Right lobe of liver (tissue), 6 donors: ENCODE measurements around the gene PLXNB2. TPM values are rescaled to one million over a fixed set of nuclear protein-coding genes. Genes with fewer than 3 reads are reported as not detected.

ENCODE experiments used
- ATAC-seq, 4 donors: fragments of 200-7000 bp; cut with Tn5 transposase; one replicate each; pipeline ENCODE4 v1.9.1; 2020; ENCODE audit warnings: mild to moderate bottlenecking in 4 of 4, moderate library complexity in 4 of 4
- DNase-seq, 3 donors: peaks; one replicate each; pipeline ENCODE4 v3.0.0-alpha.2; 2020
- H3K27ac ChIP-seq, 3 donors: fragments of 200-600 bp; one replicate each; pipeline ENCODE4 v1.8.0; 2022
- H3K27me3 ChIP-seq, 2 donors: fragments of 200-600 bp; one replicate each; pipeline ENCODE4 v1.8.0; 2022
- H3K36me3 ChIP-seq, 4 donors: fragments of 200-600 bp; sonication (generic) in 1 of 4; one replicate each; pipeline versions ENCODE4 v1.5.1 to v1.8.0; 2017 to 2022; ENCODE audit warnings: control low read depth in 1 of 4
- H3K4me1 ChIP-seq, 4 donors: fragments of 200-600 bp; sonication (generic) in 1 of 4; one replicate each; pipeline versions ENCODE4 v1.5.1 to v1.8.0; 2017 to 2022; ENCODE audit warnings: control low read depth in 1 of 4
- H3K4me3 ChIP-seq, 3 donors: fragments of 200-600 bp; one replicate each; pipeline ENCODE4 v1.8.0; 2022
- H3K9me3 ChIP-seq, 4 donors: fragments of 200-600 bp; sonication (generic) in 1 of 4; one replicate each; pipeline versions ENCODE4 v1.5.1 to v1.8.0; 2017 to 2022; ENCODE audit warnings: control low read depth in 1 of 4
- POLR2A ChIP-seq: fragments of 450-650 bp; IDR thresholded peaks from one replicate; pipeline ENCODE4 v1.6.1; 2017; ENCODE audit warnings: antibody characterized with exemption, mild to moderate bottlenecking
- WGBS: methylation state at CpG from one replicate; pipeline ENCODE4 v1.1.6; 2018; ENCODE audit warnings: low coverage, low lambda C conversion rate; ENCODE audit not compliant: insufficient coverage; ENCODE audit errors: missing lambda C conversion rate; 5-methylcytosine and 5-hydroxymethylcytosine counted together
- intact Hi-C, 2 donors: fragments of 100-400 bp; cut with DNase I; formaldehyde crosslinking; loops; one replicate each; pipeline versions ENCODE4 v1.11.2 to v1.14.1; 2022
- total RNA-seq, 6 experiments: library from RNA; depleted of rRNA in 2 of 6; stranded (reverse); fragments of >200 nt in 2 of 6; fragmentation: NEBNext Ultra II Directional in 3 of 6; extraction: Animal tissue kit (Norgen Biotek cat#: 25700) in 3 of 6; gene quantifications; one replicate each; pipeline versions ENCODE4 v1.1.0 to v1.2.4, GENCODE V29; 2016 to 2023
- TF ChIP-seq, protein P1 (sequence below), 4 donors: fragments of 200-600 bp in 3 of 4; fragments of 450-650 bp in 1 of 4; IDR thresholded peaks; one replicate each; pipeline versions ENCODE4 v1.5.1 to v1.8.0; 2016 to 2022; ENCODE audit warnings: antibody characterized with exemption in 4 of 4, mild to moderate bottlenecking in 2 of 4
- donor health status: DM: no; HTN: yes; CAD: no.
- donor health status: DM: no; HTN: no; CAD: no.
- donor health status: DM: no; HTN: no; CAD: no.
- donor health status: DM: no; HTN: yes; CAD: no.
- donor health status: DM: no; HTN: yes; CAD: no.

PLXNB2 gene
- total RNA-seq, 6 experiments from 2014 or later: 154 to 181 (median 161) TPM

- peak; percentile 37 for TF ChIP-seq POLR2A
- TF ChIP-seq, protein P1, sequence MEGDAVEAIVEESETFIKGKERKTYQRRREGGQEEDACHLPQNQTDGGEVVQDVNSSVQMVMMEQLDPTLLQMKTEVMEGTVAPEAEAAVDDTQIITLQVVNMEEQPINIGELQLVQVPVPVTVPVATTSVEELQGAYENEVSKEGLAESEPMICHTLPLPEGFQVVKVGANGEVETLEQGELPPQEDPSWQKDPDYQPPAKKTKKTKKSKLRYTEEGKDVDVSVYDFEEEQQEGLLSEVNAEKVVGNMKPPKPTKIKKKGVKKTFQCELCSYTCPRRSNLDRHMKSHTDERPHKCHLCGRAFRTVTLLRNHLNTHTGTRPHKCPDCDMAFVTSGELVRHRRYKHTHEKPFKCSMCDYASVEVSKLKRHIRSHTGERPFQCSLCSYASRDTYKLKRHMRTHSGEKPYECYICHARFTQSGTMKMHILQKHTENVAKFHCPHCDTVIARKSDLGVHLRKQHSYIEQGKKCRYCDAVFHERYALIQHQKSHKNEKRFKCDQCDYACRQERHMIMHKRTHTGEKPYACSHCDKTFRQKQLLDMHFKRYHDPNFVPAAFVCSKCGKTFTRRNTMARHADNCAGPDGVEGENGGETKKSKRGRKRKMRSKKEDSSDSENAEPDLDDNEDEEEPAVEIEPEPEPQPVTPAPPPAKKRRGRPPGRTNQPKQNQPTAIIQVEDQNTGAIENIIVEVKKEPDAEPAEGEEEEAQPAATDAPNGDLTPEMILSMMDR (IDR thresholded peaks at IDR 0.05): no peak
Observed at GRCh38 chr22:50342651-50343540, 35.5 kb upstream of the PLXNB2 start, which contains the start of gene PPP6R2. TSS of gene PPP6R2 (plus strand) at chr22:50343327. CDS start at chr22:50393909, 50,582 bp downstream.

DNA sequence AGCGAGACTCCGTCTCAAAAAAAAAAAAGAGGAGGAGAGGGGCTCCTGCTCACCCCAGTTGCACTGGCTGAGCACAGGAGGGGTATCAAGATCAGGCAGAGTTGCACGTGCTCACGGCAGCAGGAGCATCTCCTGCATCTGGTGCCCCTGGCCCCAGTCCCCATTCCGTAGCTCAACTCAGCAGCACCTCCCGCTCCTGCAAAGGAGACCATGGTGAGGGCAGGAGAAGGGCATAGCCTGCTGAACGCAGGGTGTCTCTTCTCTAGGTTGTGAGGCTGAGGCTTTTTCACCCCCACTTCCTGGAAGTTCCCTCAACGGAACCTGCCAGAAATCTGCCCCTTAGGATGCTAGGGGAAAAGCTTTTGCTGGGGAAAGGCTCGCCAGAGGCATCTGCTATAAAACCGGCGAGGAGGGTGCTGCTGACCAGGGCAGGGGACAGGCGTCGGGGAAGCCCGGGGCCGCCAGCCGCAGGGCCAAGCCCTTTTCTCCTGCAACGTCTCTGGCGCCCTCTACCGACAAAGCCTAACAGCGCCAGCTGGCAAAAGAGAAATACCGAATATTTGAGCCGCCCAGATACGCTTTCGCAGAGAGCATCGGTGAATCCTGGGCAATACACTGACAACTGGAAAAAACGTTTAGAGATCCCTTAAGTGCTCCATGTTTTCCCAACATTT is 34.7 kb upstream of the PLXNB2 start:
- TF ChIP-seq, protein P1 (IDR thresholded peaks at IDR 0.05): peak; percentile 97 to 99 (median 98)
- TF ChIP-seq POLR2A: no peak
- Histone ChIP-seq H3K9me3 (no peaks in the 10 kb centered on the region), H3K4me3 (peak overlapping the region; percentile 74 to 92 (median 86)), H3K27ac (peak overlapping the region; percentile 54 to 71 (median 60)), H3K36me3 (no peaks in the 10 kb centered on the region), H3K4me1 (peaks cover 0 to 6% (median 2%) of the 10 kb centered on the region in 4 donors), H3K27me3 (no peaks in the 10 kb centered on the region)
- 0% methylated on average over 11 of the region's 26 CpGs for WGBS
- peak; percentile 88 to 91 (median 90) for DNase-seq
- intact Hi-C loops: loop anchor here (5.0 kb wide), 2 partner anchors 75 to 90 kb away; partner anchors contain the start of gene HDAC10 (in 1 of the 2)
- peak; percentile 81 to 86 (median 84) for ATAC-seq

More at GRCh38 chr22:50342651-50343540, 35.5 kb upstream of the PLXNB2 start, which contains the start of gene PPP6R2:
- H3K36me3 ChIP-seq: no peaks in the 10 kb centered on the region
- no peaks in the 10 kb centered on the region for H3K9me3 ChIP-seq
- intact Hi-C loops: loop anchor here (5.0 kb wide), 2 partner anchors 76 to 91 kb away; partner anchors contain the start of gene HDAC10 (in 1 of the 2)
- no peaks in the 10 kb centered on the region for H3K27me3 ChIP-seq
- ATAC-seq (peak; percentile 87 to 95 (median 90)), DNase-seq (peak; percentile 86 to 90 (median 88))
- peak within 1 kb of the TSS; percentile 74 to 92 (median 86) for H3K4me3 ChIP-seq
- H3K27ac ChIP-seq: peak within 1 kb of the TSS; percentile 60 to 71 (median 69)
- H3K4me1 ChIP-seq: peaks cover 0 to 6% (median 2%) of the 10 kb centered on the region in 4 donors
- under 1% methylated on average over 23 of the region's 87 CpGs for WGBS

DNA sequence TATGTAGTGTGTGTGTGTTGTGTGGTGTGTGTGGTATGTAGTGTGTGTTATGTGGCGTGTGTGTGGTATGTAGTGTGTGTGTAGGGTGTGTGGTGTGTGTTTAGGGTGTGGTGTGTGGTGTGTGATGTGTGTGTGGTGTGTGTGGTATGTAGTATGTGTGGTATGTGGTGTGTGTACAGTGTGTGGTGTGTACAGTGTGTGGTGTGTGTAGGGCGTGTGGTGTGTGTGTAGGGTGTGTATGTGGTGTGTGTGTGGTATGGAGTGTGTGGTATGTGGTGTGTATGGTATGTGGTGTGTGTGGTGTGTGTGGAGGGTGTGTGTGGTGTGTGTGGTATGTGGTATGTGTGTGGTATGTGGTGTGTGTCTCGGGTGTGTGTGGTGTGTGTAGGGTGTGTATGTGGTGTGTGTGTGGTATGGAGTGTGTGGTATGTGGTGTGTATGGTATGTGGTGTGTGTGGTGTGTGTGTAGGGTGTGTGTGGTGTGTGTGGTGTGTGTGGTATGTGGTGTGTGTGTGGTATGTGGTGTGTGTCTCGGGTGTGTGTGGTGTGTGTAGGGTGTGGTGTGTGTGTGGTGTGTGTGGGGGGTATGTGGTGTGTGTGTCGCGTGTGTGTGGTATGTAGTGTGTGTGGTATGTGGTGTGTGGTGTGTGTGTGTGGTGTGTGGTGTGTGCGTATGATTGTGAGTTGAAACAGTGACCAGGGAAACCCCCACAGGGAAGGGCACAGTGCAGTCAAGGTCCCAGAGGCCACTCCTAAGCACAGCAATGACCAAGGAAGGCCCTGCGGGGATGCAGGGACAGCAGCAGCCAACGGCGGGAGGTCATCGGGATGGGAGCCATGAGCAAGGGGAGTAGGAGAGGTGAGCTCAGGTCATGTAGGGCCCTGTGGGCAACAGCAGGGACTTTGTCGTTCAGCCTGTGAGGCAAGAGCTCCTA is 32.8 kb upstream of the PLXNB2 start:
- WGBS: 52% methylated on average over 12 of the region's 12 CpGs
- no peak for ATAC-seq
- H3K36me3 ChIP-seq: no peaks in the 10 kb centered on the region
- peaks cover 0 to 6% (median 2%) of the 10 kb centered on the region in 4 donors for H3K4me1 ChIP-seq
- no peak for TF ChIP-seq POLR2A
- TF ChIP-seq, protein P1 (IDR thresholded peaks at IDR 0.05): no peak
- no peak overlapping the region for H3K27ac ChIP-seq
- H3K27me3 ChIP-seq: no peaks in the 10 kb centered on the region
- no peaks in the 10 kb centered on the region for H3K9me3 ChIP-seq
- no peak for DNase-seq
- H3K4me3 ChIP-seq: no peak overlapping the region
- intact Hi-C loops: loop anchor here (5.0 kb wide), 2 partner anchors 73 to 88 kb away; partner anchors contain the start of gene HDAC10 (in 1 of the 2)
